Occipital lobe (tissue), 2 donors: ENCODE measurements around the gene ACOT7. TPM values are rescaled to one million over a fixed set of nuclear protein-coding genes. Genes with fewer than 3 reads are reported as not detected.

Experiments used
- DNase-seq: peaks from one replicate; lab custom pipeline; 2025; lab: John Stamatoyannopoulos, UW
- total RNA-seq: library from RNA; depleted of rRNA; stranded (reverse); fragments of >200 nt; gene quantifications from one replicate; pipeline ENCODE4 v1.2.3, GENCODE V29; 2014

ACOT7 gene
- total RNA-seq, 1 donor from 2014 or later = 27.0 TPM

- DNase-seq = no peak
These were observed 141.7 kb downstream of the ACOT7 start for GRCh38 chr1:6251681-6252373.

GRCh38 chr1:6251233-6251632, 142.3 kb downstream of the ACOT7 start:
- no peak for DNase-seq

GRCh38 chr1:6249739-6250689, 143.6 kb downstream of the ACOT7 start:
- DNase-seq = no peak

GRCh38 chr1:6248932-6249738, 144.4 kb downstream of the ACOT7 start:
- DNase-seq = no peak

- DNase-seq = no peak
These were observed 145.3 kb downstream of the ACOT7 start for GRCh38 chr1:6248161-6248776.

- no peak for DNase-seq
These were observed 145.9 kb downstream of the ACOT7 start for GRCh38 chr1:6247651-6248050.

GRCh38 chr1:6246497-6247467, 146.8 kb downstream of the ACOT7 start:
- DNase-seq = peak; percentile 44

- no peak for DNase-seq
These were observed 147.6 kb downstream of the ACOT7 start for GRCh38 chr1:6245869-6246496.

- peak; percentile 22 for DNase-seq
These were observed 148.3 kb downstream of the ACOT7 start for GRCh38 chr1:6245086-6245868.

GRCh38 chr1:6244401-6245049, 149.0 kb downstream of the ACOT7 start:
- DNase-seq = no peak

- DNase-seq = no peak
These were observed 149.6 kb downstream of the ACOT7 start, which contains the start of gene HES3 for GRCh38 chr1:6243993-6244392. Gene HES3 (plus strand): TSS chr1:6244179. CDS start chr1:6244366, 187 bp downstream.

GRCh38 chr1:6243053-6243834, 150.3 kb downstream of the ACOT7 start:
- no peak for DNase-seq

GRCh38 chr1:6241887-6242740, 151.5 kb downstream of the ACOT7 start:
- no peak for DNase-seq

GRCh38 chr1:6241107-6241886, 152.3 kb downstream of the ACOT7 start:
- no peak for DNase-seq

- no peak for DNase-seq
These were observed 153.4 kb downstream of the ACOT7 start for GRCh38 chr1:6239950-6240768.
